Body of pancreas (tissue), 4 donors: ENCODE data around the gene CLEC1A.

Experiments used
- POLR2A ChIP-seq, 3 donors: fragments of 450-650 bp; IDR thresholded peaks; one replicate each; pipeline ENCODE4 v1.6.1; 2016; ENCODE audit warnings: antibody characterized with exemption in 3 of 3, mild to moderate bottlenecking in 2 of 3
- TF ChIP-seq, protein P1 (sequence below), 7 experiments: fragments of 450-650 bp in 4 of 7; fragments of 200-600 bp in 3 of 7; sonication (generic) in 3 of 7; IDR thresholded peaks; one replicate each; pipeline ENCODE4 v1.5.1; 2016 to 2019; ENCODE audit warnings: antibody characterized with exemption in 7 of 7

DNA sequence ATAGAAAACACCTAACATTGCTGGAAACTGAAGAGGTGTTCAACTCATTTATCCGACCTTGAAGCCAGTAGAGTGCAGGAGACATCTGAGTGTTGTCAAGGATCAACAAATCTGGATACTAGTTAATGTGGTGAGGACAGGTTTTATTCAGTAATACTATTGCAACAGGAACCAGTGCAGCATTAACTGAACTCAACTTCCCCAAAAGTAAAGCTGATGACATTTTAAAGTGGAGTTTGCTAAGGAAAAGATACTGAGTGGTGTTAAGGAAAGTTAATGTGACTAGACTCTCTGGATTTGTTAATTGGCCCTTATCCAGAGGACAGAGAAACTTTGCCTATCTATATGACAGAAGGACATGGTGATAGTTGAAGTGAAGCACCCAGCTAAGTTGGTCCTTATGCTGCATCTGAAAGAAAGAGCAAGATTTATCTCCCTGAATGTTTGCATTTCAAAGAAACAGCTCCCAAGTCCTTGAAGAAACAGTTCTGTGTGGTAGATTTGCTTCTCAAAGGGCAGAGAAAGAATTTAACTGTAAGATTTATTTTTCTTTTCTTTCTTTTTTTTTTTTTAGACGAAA, 32.4 kb upstream of the CLEC1A start:
- TF ChIP-seq, protein P1, sequence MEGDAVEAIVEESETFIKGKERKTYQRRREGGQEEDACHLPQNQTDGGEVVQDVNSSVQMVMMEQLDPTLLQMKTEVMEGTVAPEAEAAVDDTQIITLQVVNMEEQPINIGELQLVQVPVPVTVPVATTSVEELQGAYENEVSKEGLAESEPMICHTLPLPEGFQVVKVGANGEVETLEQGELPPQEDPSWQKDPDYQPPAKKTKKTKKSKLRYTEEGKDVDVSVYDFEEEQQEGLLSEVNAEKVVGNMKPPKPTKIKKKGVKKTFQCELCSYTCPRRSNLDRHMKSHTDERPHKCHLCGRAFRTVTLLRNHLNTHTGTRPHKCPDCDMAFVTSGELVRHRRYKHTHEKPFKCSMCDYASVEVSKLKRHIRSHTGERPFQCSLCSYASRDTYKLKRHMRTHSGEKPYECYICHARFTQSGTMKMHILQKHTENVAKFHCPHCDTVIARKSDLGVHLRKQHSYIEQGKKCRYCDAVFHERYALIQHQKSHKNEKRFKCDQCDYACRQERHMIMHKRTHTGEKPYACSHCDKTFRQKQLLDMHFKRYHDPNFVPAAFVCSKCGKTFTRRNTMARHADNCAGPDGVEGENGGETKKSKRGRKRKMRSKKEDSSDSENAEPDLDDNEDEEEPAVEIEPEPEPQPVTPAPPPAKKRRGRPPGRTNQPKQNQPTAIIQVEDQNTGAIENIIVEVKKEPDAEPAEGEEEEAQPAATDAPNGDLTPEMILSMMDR (IDR thresholded peaks at IDR 0.05), result no peak
- no peak for TF ChIP-seq POLR2A (IDR thresholded peaks at IDR 0.05)
